ENCODE results near the gene MIS18BP1.

The MIS18BP1 gene

DNA sequence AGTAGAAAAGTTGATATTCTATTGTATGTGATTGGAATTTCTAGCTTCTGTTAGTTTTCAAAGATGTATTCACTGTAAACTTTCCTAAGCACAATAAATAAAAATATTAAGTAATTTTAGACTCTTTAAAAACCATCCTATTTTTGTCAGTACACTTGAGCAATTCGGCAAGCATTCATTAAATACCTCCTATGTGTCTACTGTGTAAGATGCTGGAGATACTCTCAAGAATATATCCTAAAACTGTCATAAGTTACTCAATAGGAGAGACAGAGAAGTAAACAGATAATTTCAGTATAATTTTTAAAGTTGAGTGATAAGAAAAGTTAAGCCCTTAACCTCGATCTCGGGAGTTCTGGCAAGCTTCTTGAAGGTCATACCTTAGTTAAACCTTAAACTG lies 71.2 kb downstream of the MIS18BP1 start:
- TF ChIP-seq, protein P1, sequence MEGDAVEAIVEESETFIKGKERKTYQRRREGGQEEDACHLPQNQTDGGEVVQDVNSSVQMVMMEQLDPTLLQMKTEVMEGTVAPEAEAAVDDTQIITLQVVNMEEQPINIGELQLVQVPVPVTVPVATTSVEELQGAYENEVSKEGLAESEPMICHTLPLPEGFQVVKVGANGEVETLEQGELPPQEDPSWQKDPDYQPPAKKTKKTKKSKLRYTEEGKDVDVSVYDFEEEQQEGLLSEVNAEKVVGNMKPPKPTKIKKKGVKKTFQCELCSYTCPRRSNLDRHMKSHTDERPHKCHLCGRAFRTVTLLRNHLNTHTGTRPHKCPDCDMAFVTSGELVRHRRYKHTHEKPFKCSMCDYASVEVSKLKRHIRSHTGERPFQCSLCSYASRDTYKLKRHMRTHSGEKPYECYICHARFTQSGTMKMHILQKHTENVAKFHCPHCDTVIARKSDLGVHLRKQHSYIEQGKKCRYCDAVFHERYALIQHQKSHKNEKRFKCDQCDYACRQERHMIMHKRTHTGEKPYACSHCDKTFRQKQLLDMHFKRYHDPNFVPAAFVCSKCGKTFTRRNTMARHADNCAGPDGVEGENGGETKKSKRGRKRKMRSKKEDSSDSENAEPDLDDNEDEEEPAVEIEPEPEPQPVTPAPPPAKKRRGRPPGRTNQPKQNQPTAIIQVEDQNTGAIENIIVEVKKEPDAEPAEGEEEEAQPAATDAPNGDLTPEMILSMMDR (IDR thresholded peaks at IDR 0.05; ENCODE audit: borderline replicate concordance, control extremely low read depth, extremely low read depth, insufficient read depth, missing control alignments), result no peak
- no peak for DNase-seq (ENCODE audit: low spot score)
- in situ Hi-C loops (cut with MboI; ENCODE audit: low sequenced_read_pairs, unreplicated experiment), result no loop called here

DNA sequence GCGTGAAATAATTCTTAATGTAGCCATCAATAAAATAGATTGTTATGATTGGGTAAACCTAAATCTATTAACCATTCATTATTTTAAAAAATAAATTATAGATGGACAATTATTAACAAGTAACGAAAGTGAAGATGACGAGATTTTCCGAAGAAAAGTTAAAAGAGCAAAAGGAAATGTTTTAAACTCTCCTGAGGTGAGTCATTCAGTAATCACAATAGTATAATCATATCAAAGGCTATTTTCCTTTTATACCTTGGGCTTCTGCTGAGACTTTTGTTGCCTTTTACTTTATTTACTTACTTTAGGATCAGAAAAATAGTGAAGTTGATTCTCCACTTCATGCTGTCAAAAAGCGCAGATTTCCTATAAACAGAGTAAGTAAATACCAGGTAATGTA lies 71.7 kb downstream of the MIS18BP1 start:
- DNase-seq (ENCODE audit: low spot score), result no peak
- TF ChIP-seq, protein P1 (IDR thresholded peaks at IDR 0.05; ENCODE audit: borderline replicate concordance, control extremely low read depth, extremely low read depth, insufficient read depth, missing control alignments), result no peak
- in situ Hi-C loops (cut with MboI; ENCODE audit: low sequenced_read_pairs, unreplicated experiment), result no loop called here

DNA sequence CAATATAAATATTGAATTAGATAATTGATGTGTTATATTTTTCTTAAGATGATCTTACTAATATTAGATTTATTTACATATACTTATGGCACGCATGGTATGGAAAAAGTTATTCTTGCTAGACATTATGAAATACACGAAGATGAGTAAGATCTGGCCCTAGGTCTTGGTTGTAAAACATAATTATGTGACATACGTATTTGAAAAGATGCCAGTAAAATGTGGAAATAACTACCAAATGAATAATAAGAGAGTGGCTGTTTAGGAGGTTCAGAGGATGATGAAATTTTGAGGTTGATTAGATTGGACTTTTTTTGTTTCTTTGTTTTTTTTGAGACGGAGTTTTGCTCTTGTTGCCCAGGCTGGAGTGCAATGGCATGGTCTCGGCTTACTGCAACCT lies 75.9 kb downstream of the MIS18BP1 start:
- in situ Hi-C loops (cut with MboI; ENCODE audit: low sequenced_read_pairs, unreplicated experiment), result no loop called here
- TF ChIP-seq, protein P1 (IDR thresholded peaks at IDR 0.05; ENCODE audit: borderline replicate concordance, control extremely low read depth, extremely low read depth, insufficient read depth, missing control alignments), result no peak
- DNase-seq (ENCODE audit: low spot score), result no peak

DNA sequence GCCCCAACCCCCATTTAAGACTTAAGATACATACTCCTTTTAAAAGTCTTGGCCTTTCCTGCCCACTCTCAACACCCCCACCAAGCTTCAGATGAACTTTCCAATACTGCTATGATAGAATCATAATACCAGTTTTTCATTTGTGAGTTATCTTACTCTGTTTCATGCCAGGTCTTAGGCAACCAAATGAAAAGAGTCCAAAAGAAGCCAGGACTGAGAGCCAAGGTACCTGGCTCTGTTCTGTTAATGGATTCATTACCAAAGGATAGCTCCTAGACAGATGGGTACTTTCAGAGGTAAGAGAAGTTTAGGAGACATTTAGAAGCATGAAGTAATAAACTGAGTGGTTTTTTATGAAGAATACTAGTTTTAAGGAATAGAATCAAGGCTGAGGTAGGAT lies 83.1 kb downstream of the MIS18BP1 start:
- TF ChIP-seq, protein P1 (IDR thresholded peaks at IDR 0.05; ENCODE audit: borderline replicate concordance, control extremely low read depth, extremely low read depth, insufficient read depth, missing control alignments), result no peak
- no peak for DNase-seq (ENCODE audit: low spot score)
- in situ Hi-C loops (cut with MboI; ENCODE audit: low sequenced_read_pairs, unreplicated experiment), result no loop called here

DNA sequence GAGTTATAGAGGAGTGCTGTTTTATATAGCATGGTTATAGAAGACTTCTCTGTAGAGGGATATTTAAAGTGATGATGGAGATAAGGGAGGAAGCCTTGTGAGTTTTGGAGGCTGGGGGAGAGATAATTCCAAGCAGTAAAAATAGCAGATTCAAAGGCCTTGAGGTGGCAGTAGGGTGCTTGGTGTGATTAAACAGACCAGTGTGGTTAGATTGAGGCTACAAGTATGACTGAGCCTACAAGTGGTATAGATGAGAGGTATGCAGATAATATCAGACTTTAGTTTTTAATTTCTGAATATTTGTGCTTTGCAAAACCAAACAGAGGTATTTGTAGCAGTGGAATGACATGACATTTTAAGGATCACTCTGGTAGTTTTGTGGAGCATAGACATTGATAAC lies 96.9 kb downstream of the MIS18BP1 start:
- in situ Hi-C loops (cut with MboI; ENCODE audit: low sequenced_read_pairs, unreplicated experiment), result no loop called here
- TF ChIP-seq, protein P1 (IDR thresholded peaks at IDR 0.05; ENCODE audit: borderline replicate concordance, control extremely low read depth, extremely low read depth, insufficient read depth, missing control alignments), result no peak
- DNase-seq (ENCODE audit: low spot score), result no peak
